Hepatocyte (in vitro differentiated cells): ENCODE results near the gene C7orf33. TPM values are rescaled to one million over a fixed set of nuclear protein-coding genes. Genes with fewer than 3 reads are reported as not detected.

Experiments used
- DNase-seq: peaks from one replicate; pipeline ENCODE4 v3.0.0-alpha.2; 2016; ENCODE audit warnings: low spot score
- H2AFZ ChIP-seq: fragments of 200-600 bp; sonication (generic); 2 replicates; pipeline ENCODE4 v1.6.0; 2016; ENCODE audit warnings: antibody characterized with exemption, mild to moderate bottlenecking
- H3K27ac ChIP-seq: fragments of 200-600 bp; sonication (generic); 2 replicates; pipeline ENCODE4 v1.5.1; 2016; ENCODE audit warnings: mild to moderate bottlenecking
- H3K27me3 ChIP-seq: fragments of 200-600 bp; sonication (generic); 2 replicates; pipeline ENCODE4 v1.6.1; 2016
- H3K36me3 ChIP-seq: fragments of 200-600 bp; sonication (generic); replicated peaks from 2 replicates; pipeline ENCODE4 v1.5.1; 2016; ENCODE audit warnings: low read depth; ENCODE audit not compliant: insufficient read depth
- H3K4me1 ChIP-seq: fragments of 200-600 bp; sonication (generic); 2 replicates; pipeline ENCODE4 v1.5.1; 2016; ENCODE audit warnings: mild to moderate bottlenecking, moderate library complexity; ENCODE audit not compliant: insufficient read depth
- H3K4me2 ChIP-seq: fragments of 200-600 bp; sonication (generic); 2 replicates; pipeline ENCODE4 v1.6.0; 2016
- H3K4me3 ChIP-seq: fragments of 200-600 bp; sonication (generic); 2 replicates; pipeline ENCODE4 v1.5.1; 2016; ENCODE audit warnings: mild to moderate bottlenecking
- H3K79me2 ChIP-seq: fragments of 200-600 bp; sonication (generic); 2 replicates; pipeline ENCODE4 v1.6.0; 2017; ENCODE audit warnings: mild to moderate bottlenecking
- H3K9me2 ChIP-seq: fragments of 200-600 bp; sonication (generic); replicated peaks from 2 replicates; pipeline ENCODE4 v1.6.0; 2017; ENCODE audit warnings: mild to moderate bottlenecking; ENCODE audit not compliant: insufficient read depth
- H3K9me3 ChIP-seq: fragments of 200-600 bp; sonication (generic); 2 replicates; pipeline ENCODE4 v1.5.1; 2016; ENCODE audit warnings: low read depth, mild to moderate bottlenecking
- H4K20me1 ChIP-seq: fragments of 200-600 bp; sonication (generic); 2 replicates; pipeline ENCODE4 v1.6.0; 2016; ENCODE audit warnings: mild to moderate bottlenecking; ENCODE audit not compliant: insufficient read depth, poor library complexity, severe bottlenecking
- CTCF ChIP-seq: fragments of 200-600 bp; sonication (generic); IDR thresholded peaks from 2 replicates; pipeline ENCODE4 v1.5.1; 2016; ENCODE audit warnings: antibody characterized with exemption, mild to moderate bottlenecking; ENCODE audit not compliant: poor library complexity
- EZH2 ChIP-seq: fragments of 200-600 bp; sonication (generic); IDR thresholded peaks from 2 replicates; pipeline ENCODE4 v1.6.1; 2016; ENCODE audit warnings: antibody characterized with exemption, mild to moderate bottlenecking, borderline replicate concordance
- EZH2phosphoT487 ChIP-seq: fragments of 200-600 bp; sonication (generic); IDR thresholded peaks from one replicate; pipeline ENCODE4 v1.6.1; 2018; ENCODE audit warnings: antibody characterized with exemption, mild to moderate bottlenecking, low read depth, moderate library complexity; ENCODE audit not compliant: unreplicated experiment, severe bottlenecking
- WGBS: methylation state at CpG from one replicate; pipeline ENCODE4 v1.1.6; 2016; ENCODE audit warnings: low lambda C conversion rate; ENCODE audit errors: missing lambda C conversion rate; 5-methylcytosine and 5-hydroxymethylcytosine counted together
- polyA plus RNA-seq: library from polyadenylated mRNA; unstranded; fragments of >200 nt; fragmentation: Nextera tagmentation; extraction: Ambion mirVana; gene quantifications from 2 replicates; pipeline ENCODE4 v1.2.1, GENCODE V29; 2016
- total RNA-seq: library from RNA; depleted of rRNA; stranded (reverse); fragments of >200 nt; gene quantifications from 2 replicates; pipeline ENCODE4 v1.2.3, GENCODE V29; 2014

Gene C7orf33
- total and polyA plus RNA-seq, 2 experiments from 2014 or later = not detected

GRCh38 chr7:148584154-148584827, 6.3 kb upstream of the C7orf33 start:
- H3K9me3 ChIP-seq = no peaks in the 10 kb centered on the region
- no peaks in the 10 kb centered on the region for H3K9me2 ChIP-seq
- no peak overlapping the region for H3K4me2 ChIP-seq
- TF ChIP-seq EZH2phosphoT487 (no peak), EZH2 (no peak), CTCF (no peak)
- 75% methylated on average over 5 of the region's 5 CpGs for WGBS
- no peak overlapping the region for H3K27ac ChIP-seq
- H4K20me1 ChIP-seq = no peaks in the 10 kb centered on the region
- no peak overlapping the region for H2AFZ ChIP-seq
- H3K4me3 ChIP-seq = no peak overlapping the region
- no peaks in the 10 kb centered on the region for H3K79me2 ChIP-seq
- H3K36me3 ChIP-seq = no peaks in the 10 kb centered on the region
- no peak for DNase-seq
- H3K4me1 ChIP-seq = no peaks in the 10 kb centered on the region
- no peaks in the 10 kb centered on the region for H3K27me3 ChIP-seq

GRCh38 chr7:148585399-148585798, 5.2 kb upstream of the C7orf33 start:
- H3K9me3 ChIP-seq = no peaks in the 10 kb centered on the region
- no peak overlapping the region for H3K4me2 ChIP-seq
- 93% methylated on average over 7 of the region's 7 CpGs for WGBS
- H3K9me2 ChIP-seq = no peaks in the 10 kb centered on the region
- H3K36me3 ChIP-seq = no peaks in the 10 kb centered on the region
- no peak overlapping the region for H3K27ac ChIP-seq
- no peaks in the 10 kb centered on the region for H3K27me3 ChIP-seq
- no peaks in the 10 kb centered on the region for H4K20me1 ChIP-seq
- H2AFZ ChIP-seq = no peak overlapping the region
- no peaks in the 10 kb centered on the region for H3K79me2 ChIP-seq
- no peak overlapping the region for H3K4me3 ChIP-seq
- TF ChIP-seq EZH2 (no peak), EZH2phosphoT487 (no peak), CTCF (no peak)
- H3K4me1 ChIP-seq = no peaks in the 10 kb centered on the region
- DNase-seq = no peak

GRCh38 chr7:148587076-148587475, 3.5 kb upstream of the C7orf33 start:
- Histone ChIP-seq H3K4me2 (no peak overlapping the region), H2AFZ (no peak overlapping the region), H3K9me2 (no peaks in the 10 kb centered on the region), H3K4me3 (no peak overlapping the region), H4K20me1 (no peaks in the 10 kb centered on the region), H3K79me2 (no peaks in the 10 kb centered on the region), H3K9me3 (no peaks in the 10 kb centered on the region), H3K27ac (no peak overlapping the region), H3K4me1 (no peaks in the 10 kb centered on the region), H3K36me3 (no peaks in the 10 kb centered on the region), H3K27me3 (no peaks in the 10 kb centered on the region)
- DNase-seq = no peak
- TF ChIP-seq EZH2phosphoT487 (no peak), CTCF (no peak), EZH2 (no peak)
- WGBS = 80% methylated on average over 3 of the region's 3 CpGs
